Measurements from ENCODE around the gene SH3RF2. TPM values are rescaled to one million over a fixed set of nuclear protein-coding genes. Genes with fewer than 3 reads are reported as not detected.

SH3RF2 gene
- total RNA-seq, 1 donor from 2014 or later: 3.7 TPM

GRCh38 chr5:145975001-145975360 lies 38.6 kb downstream of the SH3RF2 start:
- no peaks in the 10 kb centered on the region for H3K27me3 ChIP-seq (ENCODE audit: control insufficient read depth in 3 of 3, insufficient read depth in 3 of 3, low read length in 3 of 3)
- no peak overlapping the region for H3K9ac ChIP-seq (ENCODE audit: low read depth in 1 of 3, low read length in 3 of 3)
- H3K4me1 ChIP-seq (ENCODE audit: control insufficient read depth in 3 of 3, insufficient read depth in 3 of 3, low read length in 3 of 3): peaks cover 14 to 32% (median 18%) of the 10 kb centered on the region in 3 donors
- no peaks in the 10 kb centered on the region for H3K9me3 ChIP-seq (ENCODE audit: control insufficient read depth in 3 of 3, low read length in 3 of 3)
- no peaks in the 10 kb centered on the region for H3K36me3 ChIP-seq (ENCODE audit: control insufficient read depth in 3 of 3, insufficient read depth in 3 of 3, low read length in 3 of 3)
- H3K4me3 ChIP-seq (ENCODE audit: low read length in 3 of 3): no peak overlapping the region
- H3K27ac ChIP-seq (ENCODE audit: low read depth, low read length): peak overlapping the region; percentile 36

DNA sequence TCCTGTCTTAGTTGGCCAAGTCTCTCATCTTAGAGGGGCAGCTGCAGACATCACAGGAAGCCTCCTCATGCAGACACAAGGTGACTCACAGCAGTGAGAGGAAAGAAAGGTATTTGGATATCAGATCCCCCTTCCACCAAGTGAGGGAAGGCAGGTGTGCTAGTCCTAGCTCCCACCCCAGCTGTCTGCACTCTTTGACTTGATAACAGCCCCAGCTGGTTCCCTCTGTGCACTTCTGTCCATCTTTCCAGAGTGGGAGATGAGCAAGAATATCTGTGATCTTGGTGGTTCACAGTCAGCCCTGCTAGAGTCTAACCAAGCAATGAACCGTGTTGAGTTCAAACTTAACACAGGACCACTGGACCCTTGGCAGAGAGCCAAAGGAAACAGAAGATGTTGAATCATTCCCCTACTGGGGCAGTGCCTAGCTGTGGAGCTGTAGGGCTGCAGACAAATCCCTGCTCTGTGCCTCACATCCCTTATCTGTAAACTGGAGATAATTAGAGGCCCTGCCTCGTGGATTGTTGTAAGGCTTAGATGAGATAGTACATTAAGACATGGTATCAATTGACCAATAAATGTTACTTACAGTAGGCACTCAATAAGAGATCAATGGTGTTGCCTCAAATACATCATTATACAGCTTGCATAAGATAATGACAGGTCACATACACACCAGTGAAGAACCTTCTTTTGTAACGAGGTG lies 39.1 kb downstream of the SH3RF2 start:
- no peak overlapping the region for H3K4me3 ChIP-seq (ENCODE audit: low read length in 3 of 3)
- H3K9ac ChIP-seq (ENCODE audit: low read depth in 1 of 3, low read length in 3 of 3): no peak overlapping the region
- H3K36me3 ChIP-seq (ENCODE audit: control insufficient read depth in 3 of 3, insufficient read depth in 3 of 3, low read length in 3 of 3): no peaks in the 10 kb centered on the region
- H3K9me3 ChIP-seq (ENCODE audit: control insufficient read depth in 3 of 3, low read length in 3 of 3): no peaks in the 10 kb centered on the region
- peak overlapping the region; percentile 36 for H3K27ac ChIP-seq (ENCODE audit: low read depth, low read length)
- peaks cover 14 to 32% (median 18%) of the 10 kb centered on the region in 3 donors for H3K4me1 ChIP-seq (ENCODE audit: control insufficient read depth in 3 of 3, insufficient read depth in 3 of 3, low read length in 3 of 3)
- no peaks in the 10 kb centered on the region for H3K27me3 ChIP-seq (ENCODE audit: control insufficient read depth in 3 of 3, insufficient read depth in 3 of 3, low read length in 3 of 3)

DNA sequence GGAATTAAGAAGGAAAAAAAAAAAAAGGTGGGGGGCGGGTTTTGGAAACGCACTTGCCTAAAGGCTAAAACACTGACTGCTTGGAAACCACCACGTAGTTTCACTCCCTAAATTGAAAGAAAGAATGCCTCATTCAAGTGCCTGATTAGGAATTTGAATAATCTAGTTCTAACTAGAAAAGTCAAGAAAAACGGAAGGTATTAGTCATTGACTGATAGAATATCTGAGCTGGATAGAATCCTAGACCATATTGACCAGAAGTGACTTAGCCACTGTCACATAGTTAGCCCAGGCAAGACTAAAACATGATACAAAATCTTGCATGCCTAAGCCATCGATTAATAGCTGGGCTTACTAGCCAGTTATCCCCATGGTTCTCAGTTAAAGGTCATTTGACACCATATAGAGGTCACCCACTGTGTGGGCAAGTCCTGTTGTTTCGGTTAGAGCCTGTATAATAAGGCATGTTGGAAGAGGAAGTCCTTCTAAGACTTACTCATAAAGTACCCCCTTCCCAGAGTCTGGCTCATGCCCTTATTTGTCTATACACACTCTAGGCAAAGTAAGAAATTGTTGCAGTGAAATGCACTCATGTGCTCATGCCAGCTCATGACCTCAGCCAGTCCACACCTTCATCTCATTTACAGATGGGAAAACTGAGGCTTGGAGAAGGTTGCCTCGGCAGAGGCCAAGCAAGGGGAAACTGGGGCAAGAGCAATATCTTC lies 40.2 kb downstream of the SH3RF2 start:
- no peaks in the 10 kb centered on the region for H3K9me3 ChIP-seq (ENCODE audit: control insufficient read depth in 3 of 3, low read length in 3 of 3)
- H3K9ac ChIP-seq (ENCODE audit: low read depth in 1 of 3, low read length in 3 of 3): no peak overlapping the region
- H3K4me3 ChIP-seq (ENCODE audit: low read length in 3 of 3): no peak overlapping the region
- no peaks in the 10 kb centered on the region for H3K36me3 ChIP-seq (ENCODE audit: control insufficient read depth in 3 of 3, insufficient read depth in 3 of 3, low read length in 3 of 3)
- no peaks in the 10 kb centered on the region for H3K27me3 ChIP-seq (ENCODE audit: control insufficient read depth in 3 of 3, insufficient read depth in 3 of 3, low read length in 3 of 3)
- H3K4me1 ChIP-seq (ENCODE audit: control insufficient read depth in 3 of 3, insufficient read depth in 3 of 3, low read length in 3 of 3): peaks cover 16 to 32% (median 18%) of the 10 kb centered on the region in 3 donors
- no peak overlapping the region for H3K27ac ChIP-seq (ENCODE audit: low read depth, low read length)

DNA sequence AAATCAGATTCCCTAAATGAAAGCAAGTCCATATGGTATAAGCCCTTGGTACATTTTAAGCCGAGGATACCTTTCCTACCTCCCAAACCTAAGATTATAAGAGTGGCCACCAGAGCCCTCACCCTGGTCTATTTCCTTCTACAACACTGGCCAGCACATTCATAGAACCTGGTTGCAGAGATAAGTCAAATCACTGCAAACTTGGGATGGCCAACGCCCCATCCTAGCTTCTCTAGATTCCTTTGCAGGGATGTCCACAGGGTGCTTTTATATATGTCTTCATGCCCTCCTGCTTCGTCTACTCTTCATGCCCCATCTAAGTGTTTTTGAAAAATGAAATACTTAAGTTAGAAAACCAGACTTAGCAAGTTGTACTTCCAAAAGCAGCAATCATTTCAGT lies 41.8 kb downstream of the SH3RF2 start:
- H3K27ac ChIP-seq (ENCODE audit: low read depth, low read length): peak overlapping the region; percentile 36

DNA sequence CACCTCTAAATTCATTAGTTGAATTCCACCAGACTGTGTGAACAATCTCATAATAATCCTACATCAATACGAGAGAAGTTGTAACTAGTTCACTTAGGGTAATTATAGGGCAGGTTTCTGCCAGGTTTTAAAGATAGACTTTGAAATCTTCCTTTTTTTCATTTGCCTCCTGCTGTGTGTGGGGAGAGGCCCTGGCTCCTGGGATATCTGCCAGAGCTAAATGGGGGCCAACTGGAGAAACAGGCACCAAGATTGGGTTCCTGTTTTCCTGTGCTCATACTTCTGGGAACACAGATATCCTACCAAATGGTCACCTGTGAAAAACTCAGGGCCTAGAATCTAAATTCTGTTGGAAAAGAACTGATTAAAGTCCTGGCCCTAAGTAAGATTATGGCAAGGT lies 42.3 kb downstream of the SH3RF2 start:
- peaks cover 29 to 52% (median 31%) of the 10 kb centered on the region in 3 donors for H3K4me1 ChIP-seq (ENCODE audit: control insufficient read depth in 3 of 3, insufficient read depth in 3 of 3, low read length in 3 of 3)
- H3K4me3 ChIP-seq (ENCODE audit: low read length in 3 of 3): no peak overlapping the region
- H3K27me3 ChIP-seq (ENCODE audit: control insufficient read depth in 3 of 3, insufficient read depth in 3 of 3, low read length in 3 of 3): no peaks in the 10 kb centered on the region
- H3K9me3 ChIP-seq (ENCODE audit: control insufficient read depth in 3 of 3, low read length in 3 of 3): no peaks in the 10 kb centered on the region
- H3K9ac ChIP-seq (ENCODE audit: low read depth in 1 of 3, low read length in 3 of 3): no peak overlapping the region
- no peaks in the 10 kb centered on the region for H3K36me3 ChIP-seq (ENCODE audit: control insufficient read depth in 3 of 3, insufficient read depth in 3 of 3, low read length in 3 of 3)
- H3K27ac ChIP-seq (ENCODE audit: low read depth, low read length): peak overlapping the region; percentile 36

More for the DNA sequence above, 41.8 kb downstream of the SH3RF2 start:
- Histone ChIP-seq H3K4me3 (ENCODE audit: low read length in 3 of 3) (no peak overlapping the region), H3K9ac (ENCODE audit: low read depth in 1 of 3, low read length in 3 of 3) (no peak overlapping the region), H3K27me3 (ENCODE audit: control insufficient read depth in 3 of 3, insufficient read depth in 3 of 3, low read length in 3 of 3) (no peaks in the 10 kb centered on the region), H3K36me3 (ENCODE audit: control insufficient read depth in 3 of 3, insufficient read depth in 3 of 3, low read length in 3 of 3) (no peaks in the 10 kb centered on the region), H3K4me1 (ENCODE audit: control insufficient read depth in 3 of 3, insufficient read depth in 3 of 3, low read length in 3 of 3) (peaks cover 29 to 47% (median 31%) of the 10 kb centered on the region in 3 donors), H3K9me3 (ENCODE audit: control insufficient read depth in 3 of 3, low read length in 3 of 3) (no peaks in the 10 kb centered on the region)

DNA sequence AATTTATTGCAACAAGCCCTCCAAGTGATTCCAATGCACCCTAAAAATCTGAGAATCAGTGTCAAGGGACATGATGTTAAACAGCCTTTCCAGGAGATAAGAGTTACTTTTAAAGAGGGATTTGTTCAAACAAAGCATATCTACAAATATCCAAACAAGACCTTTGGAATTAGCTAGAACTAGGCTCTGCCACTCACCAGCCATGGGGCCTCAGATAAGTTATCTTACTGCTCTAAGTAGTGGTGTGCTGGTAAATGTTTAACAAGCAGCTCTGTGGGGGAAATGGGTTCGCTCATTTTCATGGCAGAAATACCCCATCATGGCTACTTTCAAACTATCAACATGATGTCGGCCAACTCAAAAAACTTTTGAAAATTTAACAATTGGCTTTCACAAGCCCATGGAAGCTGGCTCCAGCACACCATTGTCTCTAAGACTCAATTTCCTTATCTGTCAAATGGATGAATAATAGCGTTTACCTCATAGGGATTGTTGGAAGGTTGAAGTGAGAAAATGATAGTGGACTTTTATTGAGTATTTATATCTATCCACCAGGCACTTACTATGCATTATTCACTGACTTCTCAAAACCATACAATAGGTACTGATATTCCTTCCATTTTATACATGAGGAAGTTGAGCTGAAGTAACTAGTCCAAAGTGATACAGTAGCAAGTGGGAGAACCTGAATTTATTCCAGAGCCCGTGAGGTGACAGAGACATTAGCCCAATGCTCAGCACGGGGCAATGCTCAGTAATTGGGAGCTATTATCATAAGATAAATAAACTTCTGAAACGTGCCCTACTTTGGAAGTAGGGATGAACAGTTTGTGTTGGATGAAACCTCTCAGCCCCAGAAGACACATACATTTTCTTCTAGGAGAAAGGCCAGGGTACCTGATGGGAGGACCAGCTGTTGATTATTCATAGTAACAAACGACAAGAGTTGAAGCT lies 43.2 kb downstream of the SH3RF2 start:
- Histone ChIP-seq H3K27me3 (ENCODE audit: control insufficient read depth in 3 of 3, insufficient read depth in 3 of 3, low read length in 3 of 3) (no peaks in the 10 kb centered on the region), H3K4me3 (ENCODE audit: low read length in 3 of 3) (no peak overlapping the region), H3K9ac (ENCODE audit: low read depth in 1 of 3, low read length in 3 of 3) (no peak overlapping the region), H3K36me3 (ENCODE audit: control insufficient read depth in 3 of 3, insufficient read depth in 3 of 3, low read length in 3 of 3) (no peaks in the 10 kb centered on the region), H3K27ac (ENCODE audit: low read depth, low read length) (peak overlapping the region; percentile 36), H3K9me3 (ENCODE audit: control insufficient read depth in 3 of 3, low read length in 3 of 3) (no peaks in the 10 kb centered on the region), H3K4me1 (ENCODE audit: control insufficient read depth in 3 of 3, insufficient read depth in 3 of 3, low read length in 3 of 3) (peaks cover 29 to 52% (median 31%) of the 10 kb centered on the region in 3 donors)

GRCh38 chr5:145980259-145980658 lies 43.9 kb downstream of the SH3RF2 start:
- Histone ChIP-seq H3K9me3 (ENCODE audit: control insufficient read depth in 3 of 3, low read length in 3 of 3) (no peaks in the 10 kb centered on the region), H3K27me3 (ENCODE audit: control insufficient read depth in 3 of 3, insufficient read depth in 3 of 3, low read length in 3 of 3) (no peaks in the 10 kb centered on the region), H3K4me3 (ENCODE audit: low read length in 3 of 3) (no peak overlapping the region), H3K36me3 (ENCODE audit: control insufficient read depth in 3 of 3, insufficient read depth in 3 of 3, low read length in 3 of 3) (no peaks in the 10 kb centered on the region), H3K27ac (ENCODE audit: low read depth, low read length) (no peak overlapping the region), H3K4me1 (ENCODE audit: control insufficient read depth in 3 of 3, insufficient read depth in 3 of 3, low read length in 3 of 3) (peaks cover 26 to 47% (median 29%) of the 10 kb centered on the region in 3 donors), H3K9ac (ENCODE audit: low read depth in 1 of 3, low read length in 3 of 3) (no peak overlapping the region)

GRCh38 chr5:145980718-145981117 lies 44.3 kb downstream of the SH3RF2 start:
- Histone ChIP-seq H3K9ac (ENCODE audit: low read depth in 1 of 3, low read length in 3 of 3) (no peak overlapping the region), H3K4me1 (ENCODE audit: control insufficient read depth in 3 of 3, insufficient read depth in 3 of 3, low read length in 3 of 3) (peaks cover 22 to 42% (median 25%) of the 10 kb centered on the region in 3 donors), H3K27ac (ENCODE audit: low read depth, low read length) (no peak overlapping the region), H3K9me3 (ENCODE audit: control insufficient read depth in 3 of 3, low read length in 3 of 3) (no peaks in the 10 kb centered on the region), H3K36me3 (ENCODE audit: control insufficient read depth in 3 of 3, insufficient read depth in 3 of 3, low read length in 3 of 3) (no peaks in the 10 kb centered on the region), H3K27me3 (ENCODE audit: control insufficient read depth in 3 of 3, insufficient read depth in 3 of 3, low read length in 3 of 3) (no peaks in the 10 kb centered on the region), H3K4me3 (ENCODE audit: low read length in 3 of 3) (no peak overlapping the region)

DNA sequence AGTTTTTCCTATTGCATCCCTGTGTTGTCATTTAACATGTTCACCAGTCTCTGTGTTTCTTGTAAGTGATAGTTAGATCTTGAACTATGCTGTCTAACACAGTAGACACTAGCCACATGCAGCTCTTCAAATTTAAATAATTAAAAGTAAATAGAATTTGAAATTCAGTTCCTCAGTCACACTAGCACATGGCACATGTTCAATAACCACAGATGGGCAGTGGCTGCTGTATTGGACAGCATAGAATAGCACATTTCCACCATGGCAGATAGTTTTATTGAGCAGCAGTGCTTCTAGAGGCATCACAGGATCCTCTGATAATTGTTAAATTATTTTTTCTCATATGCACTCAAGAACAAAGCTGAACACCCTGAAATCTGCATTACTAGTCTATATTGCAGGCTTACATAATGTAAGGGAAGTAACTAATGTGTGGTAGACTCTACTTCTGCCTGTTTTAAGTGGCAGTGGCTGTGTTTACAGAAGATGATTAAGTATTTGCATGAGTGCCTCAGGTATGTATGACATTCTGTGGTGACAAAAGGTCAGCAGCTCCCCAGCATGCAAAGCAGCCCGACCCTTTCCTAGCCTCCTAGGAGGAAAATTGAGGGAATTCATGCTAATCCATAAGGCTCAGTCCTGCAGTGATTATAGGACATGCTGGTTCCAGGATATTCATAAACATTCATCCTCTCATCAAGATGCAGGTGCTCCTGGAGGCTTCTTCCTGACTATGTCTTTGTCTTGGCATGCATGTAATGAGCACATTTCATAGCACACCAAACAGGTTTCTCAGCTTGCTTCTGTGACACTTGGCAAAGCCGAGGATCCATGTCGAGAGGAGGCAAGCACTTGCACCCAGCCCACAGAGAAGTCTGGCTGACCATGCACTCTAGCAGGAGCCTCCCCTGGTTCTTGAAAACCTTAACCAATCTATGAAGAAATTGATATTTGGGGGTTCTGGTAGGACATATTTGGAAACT lies 45.5 kb downstream of the SH3RF2 start:
- Histone ChIP-seq H3K4me1 (ENCODE audit: control insufficient read depth in 3 of 3, insufficient read depth in 3 of 3, low read length in 3 of 3) (peaks cover 22 to 43% (median 22%) of the 10 kb centered on the region in 3 donors), H3K27ac (ENCODE audit: low read depth, low read length) (no peak overlapping the region), H3K9ac (ENCODE audit: low read depth in 1 of 3, low read length in 3 of 3) (no peak overlapping the region)

More for the DNA sequence above, 45.5 kb downstream of the SH3RF2 start:
- no peaks in the 10 kb centered on the region for H3K9me3 ChIP-seq (ENCODE audit: control insufficient read depth in 3 of 3, low read length in 3 of 3)
- no peak overlapping the region for H3K4me3 ChIP-seq (ENCODE audit: low read length in 3 of 3)
- no peaks in the 10 kb centered on the region for H3K27me3 ChIP-seq (ENCODE audit: control insufficient read depth in 3 of 3, insufficient read depth in 3 of 3, low read length in 3 of 3)
- no peaks in the 10 kb centered on the region for H3K36me3 ChIP-seq (ENCODE audit: control insufficient read depth in 3 of 3, insufficient read depth in 3 of 3, low read length in 3 of 3)

All from skeletal muscle tissue (tissue), 4 donors.